ENCODE results near the gene RPL10. TPM values are rescaled to one million over a fixed set of nuclear protein-coding genes. Genes with fewer than 3 reads are reported as not detected.

Gene RPL10
- total RNA-seq, 1 experiment from 2014 or later, result 2,110 TPM

DNA sequence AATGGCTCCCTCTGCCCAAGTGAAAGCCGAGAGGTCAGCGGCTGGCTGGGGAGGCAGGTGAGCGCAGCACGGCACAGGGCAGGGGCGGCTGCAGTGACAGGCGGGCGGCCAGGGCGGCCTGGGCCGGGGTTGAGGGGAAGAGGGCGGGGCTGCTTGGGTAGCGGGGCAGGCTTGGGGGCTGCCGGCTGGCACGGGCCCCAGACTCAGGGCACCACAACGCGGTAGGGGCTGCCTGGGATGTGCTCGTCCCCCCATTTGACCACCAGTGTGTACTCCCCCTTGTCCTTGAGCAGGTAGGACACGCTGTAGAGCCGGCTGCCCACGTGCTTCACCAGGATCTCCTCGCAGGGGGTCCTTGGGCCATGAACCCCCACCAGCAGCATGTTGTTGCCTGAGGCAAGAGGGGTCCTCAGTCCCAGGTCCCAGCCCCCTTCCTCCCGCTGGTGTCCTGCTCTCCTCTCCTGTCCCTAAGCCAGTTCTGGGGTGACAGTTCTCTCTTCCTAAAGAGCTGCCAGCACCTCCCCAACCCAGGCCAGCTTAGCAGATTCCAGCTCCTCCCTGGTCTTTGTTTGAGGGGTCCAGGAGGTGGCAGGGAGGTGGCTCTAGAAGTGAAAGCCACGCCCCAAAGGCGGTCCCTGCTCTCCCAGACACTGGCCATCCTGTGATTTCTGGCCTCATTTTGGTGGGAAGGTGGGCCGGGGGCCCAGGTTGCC is 49.4 kb upstream of the RPL10 start:
- no peak for DNase-seq
- H3K27ac ChIP-seq (ENCODE audit: insufficient read length, low read depth, low read length), result no peak overlapping the region
- H3T11ph ChIP-seq (ENCODE audit: low read length), result no peak overlapping the region
- no peaks in the 10 kb centered on the region for H3K27me3 ChIP-seq (ENCODE audit: insufficient read depth, low read length)
- no peak overlapping the region for H2AK5ac ChIP-seq (ENCODE audit: insufficient read length, low read length)
- H3K9me3 ChIP-seq (ENCODE audit: control insufficient read depth, low read depth, low read length), result peaks cover 25% of the 10 kb centered on the region
- H2BK120ac ChIP-seq (ENCODE audit: low read depth, low read length, poor library complexity, severe bottlenecking), result no peak overlapping the region
- TF ChIP-seq, protein P1, sequence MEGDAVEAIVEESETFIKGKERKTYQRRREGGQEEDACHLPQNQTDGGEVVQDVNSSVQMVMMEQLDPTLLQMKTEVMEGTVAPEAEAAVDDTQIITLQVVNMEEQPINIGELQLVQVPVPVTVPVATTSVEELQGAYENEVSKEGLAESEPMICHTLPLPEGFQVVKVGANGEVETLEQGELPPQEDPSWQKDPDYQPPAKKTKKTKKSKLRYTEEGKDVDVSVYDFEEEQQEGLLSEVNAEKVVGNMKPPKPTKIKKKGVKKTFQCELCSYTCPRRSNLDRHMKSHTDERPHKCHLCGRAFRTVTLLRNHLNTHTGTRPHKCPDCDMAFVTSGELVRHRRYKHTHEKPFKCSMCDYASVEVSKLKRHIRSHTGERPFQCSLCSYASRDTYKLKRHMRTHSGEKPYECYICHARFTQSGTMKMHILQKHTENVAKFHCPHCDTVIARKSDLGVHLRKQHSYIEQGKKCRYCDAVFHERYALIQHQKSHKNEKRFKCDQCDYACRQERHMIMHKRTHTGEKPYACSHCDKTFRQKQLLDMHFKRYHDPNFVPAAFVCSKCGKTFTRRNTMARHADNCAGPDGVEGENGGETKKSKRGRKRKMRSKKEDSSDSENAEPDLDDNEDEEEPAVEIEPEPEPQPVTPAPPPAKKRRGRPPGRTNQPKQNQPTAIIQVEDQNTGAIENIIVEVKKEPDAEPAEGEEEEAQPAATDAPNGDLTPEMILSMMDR (conservative IDR thresholded peaks at IDR 0.05), result no peak
- no peak overlapping the region for H3K18ac ChIP-seq (ENCODE audit: insufficient read length, low read depth, low read length)
- H2AFZ ChIP-seq (ENCODE audit: low read length), result no peak overlapping the region
- Mint-ChIP-seq H3K9me3 (peaks cover 34 to 41% of the 10 kb centered on the region in 2 experiments), H3K27ac (no peak overlapping the region), H3K4me3 (no peak overlapping the region), H3K4me1 (peaks cover 0 to 5% of the 10 kb centered on the region in 2 experiments; a peak in 2 of 4 replicates), H3K27me3 (ENCODE audit: low read depth) (peaks cover 4% of the 10 kb centered on the region), H3K36me3 (ENCODE audit: insufficient read depth in 1 of 3, low read depth in 3 of 3) (peaks cover 23 to 54% (median 43%) of the 10 kb centered on the region in 3 experiments)
- no peaks in the 10 kb centered on the region for H3K23me2 ChIP-seq (ENCODE audit: insufficient read length, low read depth, low read length, poor library complexity, severe bottlenecking)
- H4K5ac ChIP-seq (ENCODE audit: insufficient read length, low read depth, low read length), result no peak overlapping the region
- no peaks in the 10 kb centered on the region for H3K79me2 ChIP-seq (ENCODE audit: insufficient read depth, low read length)
- H3K23ac ChIP-seq (ENCODE audit: insufficient read length, low read depth, low read length), result no peak overlapping the region
- H2BK15ac ChIP-seq (ENCODE audit: low read depth, low read length), result no peak overlapping the region
- no peak overlapping the region for H4K8ac ChIP-seq (replicated peaks; ENCODE audit: insufficient read length, low read depth, low read length)
- H3K79me1 ChIP-seq (ENCODE audit: insufficient read depth, low read depth, low read length, poor library complexity, severe bottlenecking), result no peaks in the 10 kb centered on the region
- H3K4me1 ChIP-seq (ENCODE audit: insufficient read depth, low read length), result no peaks in the 10 kb centered on the region
- no peak overlapping the region for H4K91ac ChIP-seq (ENCODE audit: insufficient read length, low read depth, low read length)
- no peak overlapping the region for H3K9ac ChIP-seq (ENCODE audit: extremely low read depth, insufficient read length, low read length)
- WGBS (ENCODE audit: extremely low coverage, insufficient read length, low lambda C conversion rate), result no CpG with 5 or more reads among the region's 24 CpGs
- H3K14ac ChIP-seq (ENCODE audit: insufficient read depth, low read length), result no peak overlapping the region
- H2BK5ac ChIP-seq (ENCODE audit: insufficient read length, low read length), result no peak overlapping the region
- no peak overlapping the region for H3K4me2 ChIP-seq (ENCODE audit: insufficient read depth, insufficient read length, low read length)
- H4K20me1 ChIP-seq (ENCODE audit: control insufficient read depth, insufficient read depth, insufficient read length), result peaks cover 4% of the 10 kb centered on the region
- no peak overlapping the region for H3K56ac ChIP-seq (ENCODE audit: insufficient read length, low read depth, low read length)
- H3K4ac ChIP-seq (ENCODE audit: low read depth, low read length), result no peak overlapping the region
- H2BK20ac ChIP-seq (ENCODE audit: low read depth, low read length, poor library complexity, severe bottlenecking), result no peak overlapping the region
- H2BK12ac ChIP-seq (ENCODE audit: insufficient read length, low read depth, low read length), result no peak overlapping the region
